H9 (cell line): ENCODE measurements around the gene FLT3. TPM values are rescaled to one million over a fixed set of nuclear protein-coding genes. Genes with fewer than 3 reads are reported as not detected.

Experiments used
- DNase-seq: peaks from one replicate; pipeline ENCODE4 v3.0.0-alpha.2; 2017
- H2AFZ ChIP-seq: one replicate; pipeline ENCODE4 v1.6.1; 2013; ENCODE audit warnings: mild to moderate bottlenecking, low read length, control low read depth, moderate library complexity
- H2AK5ac ChIP-seq: 2 replicates; pipeline ENCODE4 v1.6.1; 2013; ENCODE audit warnings: low read length, control low read depth, mixed read lengths; ENCODE audit not compliant: insufficient read length
- H2BK120ac ChIP-seq: one replicate; pipeline ENCODE4 v1.6.1; 2013; ENCODE audit warnings: low read depth, mild to moderate bottlenecking, low read length, control low read depth, inconsistent platforms; ENCODE audit not compliant: poor library complexity, severe bottlenecking
- H2BK12ac ChIP-seq: 2 replicates; pipeline ENCODE4 v1.6.1; 2013; ENCODE audit warnings: low read length, control low read depth, mixed read lengths, low read depth; ENCODE audit not compliant: insufficient read length
- H2BK15ac ChIP-seq: 2 replicates; pipeline ENCODE4 v1.6.1; 2013; ENCODE audit warnings: low read depth, low read length, control low read depth
- H2BK20ac ChIP-seq: one replicate; pipeline ENCODE4 v1.6.1; 2013; ENCODE audit warnings: low read depth, mild to moderate bottlenecking, low read length, control low read depth, inconsistent platforms; ENCODE audit not compliant: poor library complexity, severe bottlenecking
- H2BK5ac ChIP-seq: 2 replicates; pipeline ENCODE4 v1.6.1; 2013; ENCODE audit warnings: low read length, control low read depth, mixed read lengths; ENCODE audit not compliant: insufficient read length
- H3K14ac ChIP-seq: 2 replicates; pipeline ENCODE4 v1.6.1; 2013; ENCODE audit warnings: low read length, control low read depth; ENCODE audit not compliant: insufficient read depth
- H3K18ac ChIP-seq: 2 replicates; pipeline ENCODE4 v1.6.1; 2013; ENCODE audit warnings: low read depth, mild to moderate bottlenecking, mixed read lengths, low read length, control low read depth; ENCODE audit not compliant: insufficient read length
- H3K23ac ChIP-seq: 2 replicates; pipeline ENCODE4 v1.6.1; 2013; ENCODE audit warnings: low read length, control low read depth, mixed read lengths, low read depth; ENCODE audit not compliant: insufficient read length
- H3K23me2 ChIP-seq: 2 replicates; pipeline ENCODE4 v1.6.1; 2013; ENCODE audit warnings: low read depth, mild to moderate bottlenecking, mixed read lengths, low read length, control low read depth; ENCODE audit not compliant: insufficient read length, poor library complexity, severe bottlenecking
- H3K27ac ChIP-seq: 2 replicates; pipeline ENCODE4 v1.5.1; 2013; ENCODE audit warnings: low read length, control low read depth, mixed read lengths, low read depth; ENCODE audit not compliant: insufficient read length
- H3K27me3 ChIP-seq: 2 replicates; pipeline ENCODE4 v1.6.1; 2013; ENCODE audit warnings: low read length, control low read depth, inconsistent platforms; ENCODE audit not compliant: insufficient read depth
- H3K4ac ChIP-seq: 2 replicates; pipeline ENCODE4 v1.6.1; 2013; ENCODE audit warnings: low read depth, mild to moderate bottlenecking, control low read depth, inconsistent platforms, low read length, moderate library complexity
- H3K4me1 ChIP-seq: 2 replicates; pipeline ENCODE4 v1.6.1; 2013; ENCODE audit warnings: low read length, control low read depth, inconsistent platforms; ENCODE audit not compliant: insufficient read depth
- H3K4me2 ChIP-seq: 2 replicates; pipeline ENCODE4 v1.6.1; 2013; ENCODE audit warnings: low read length, control low read depth, mixed read lengths; ENCODE audit not compliant: insufficient read length, insufficient read depth
- H3K56ac ChIP-seq: 2 replicates; pipeline ENCODE4 v1.6.1; 2013; ENCODE audit warnings: low read depth, mild to moderate bottlenecking, mixed read lengths, low read length, control low read depth; ENCODE audit not compliant: insufficient read length
- H3K79me1 ChIP-seq: 2 replicates; pipeline ENCODE4 v1.6.1; 2013; ENCODE audit warnings: low read depth, mild to moderate bottlenecking, moderate library complexity, low read length, control low read depth, inconsistent platforms; ENCODE audit not compliant: insufficient read depth, poor library complexity, severe bottlenecking
- H3K79me2 ChIP-seq: 2 replicates; pipeline ENCODE4 v1.6.1; 2013; ENCODE audit warnings: low read length, control low read depth, inconsistent platforms; ENCODE audit not compliant: insufficient read depth
- H3K9ac ChIP-seq: 2 replicates; pipeline ENCODE4 v1.6.1; 2013; ENCODE audit warnings: low read length, control low read depth, mixed read lengths; ENCODE audit not compliant: insufficient read length; ENCODE audit errors: extremely low read depth
- H3K9me3 ChIP-seq: one replicate; pipeline ENCODE4 v1.6.1; 2013; ENCODE audit warnings: low read depth, low read length, inconsistent platforms; ENCODE audit not compliant: control insufficient read depth
- H3T11ph ChIP-seq: one replicate; pipeline ENCODE4 v1.6.1; 2013; ENCODE audit warnings: mild to moderate bottlenecking, low read length, control low read depth, inconsistent platforms
- H4K20me1 ChIP-seq: one replicate; pipeline ENCODE4 v1.6.1; 2013; ENCODE audit not compliant: control insufficient read depth, insufficient read length, insufficient read depth
- H4K5ac ChIP-seq: 2 replicates; pipeline ENCODE4 v1.6.1; 2013; ENCODE audit warnings: low read depth, mild to moderate bottlenecking, mixed read lengths, low read length, control low read depth; ENCODE audit not compliant: insufficient read length
- H4K8ac ChIP-seq: replicated peaks from 2 replicates; pipeline ENCODE4 v1.6.1; 2013; ENCODE audit warnings: low read length, control low read depth, mixed read lengths, low read depth; ENCODE audit not compliant: insufficient read length
- H4K91ac ChIP-seq: 2 replicates; pipeline ENCODE4 v1.6.1; 2013; ENCODE audit warnings: low read depth, mild to moderate bottlenecking, moderate library complexity, mixed read lengths, low read length, control low read depth; ENCODE audit not compliant: insufficient read length
- H3K27ac Mint-ChIP-seq, 3 experiments: 2 replicates in 2 of 3; 3 replicates in 1 of 3; pipeline ENCODE4 v1.8.0; 2020 to 2021; ENCODE audit warnings: mixed read lengths in 3 of 3, mild to moderate bottlenecking in 1 of 3, moderate library complexity in 1 of 3
- H3K27me3 Mint-ChIP-seq: 2 replicates; pipeline ENCODE4 v1.8.0; 2021; ENCODE audit warnings: low read depth, mild to moderate bottlenecking, moderate library complexity, mixed read lengths
- H3K36me3 Mint-ChIP-seq, 3 experiments: 2 replicates in 2 of 3; 3 replicates in 1 of 3; pipeline ENCODE4 v1.8.0; 2020 to 2021; ENCODE audit warnings: low read depth in 3 of 3, mixed read lengths in 3 of 3; ENCODE audit not compliant: insufficient read depth in 1 of 3
- H3K4me1 Mint-ChIP-seq, 2 experiments: 2 replicates each; pipeline ENCODE4 v1.8.0; 2020; ENCODE audit warnings: mixed read lengths in 2 of 2
- H3K4me3 Mint-ChIP-seq, 2 experiments: 2 replicates in 1 of 2; 3 replicates in 1 of 2; pipeline ENCODE4 v1.8.0; 2020 to 2021; ENCODE audit warnings: mild to moderate bottlenecking in 2 of 2, mixed read lengths in 2 of 2, moderate library complexity in 1 of 2
- H3K9me3 Mint-ChIP-seq, 2 experiments: 2 replicates in 1 of 2; 3 replicates in 1 of 2; pipeline ENCODE4 v1.8.0; 2020; ENCODE audit warnings: mild to moderate bottlenecking in 2 of 2, mixed read lengths in 2 of 2, moderate library complexity in 1 of 2
- CTCF ChIP-seq: fragments of 200-600 bp; sonication (generic); conservative IDR thresholded peaks from 3 replicates; pipeline ENCODE4 v1.8.0; 2021; ENCODE audit warnings: antibody characterized with exemption, mild to moderate bottlenecking
- WGBS: extraction: QIAGEN DNeasy Blood & Tissue Kit; methylation state at CpG from one replicate; pipeline ENCODE4 v1.1.7; 2013; ENCODE audit warnings: missing lambda C conversion rate, low lambda C conversion rate, mixed read lengths; ENCODE audit not compliant: insufficient read length; ENCODE audit errors: extremely low coverage; 5-methylcytosine and 5-hydroxymethylcytosine counted together
- total RNA-seq: library from RNA; stranded (reverse); gene quantifications from 2 replicates; pipeline ENCODE4 v1.2.1, GENCODE V29; 2021

FLT3 gene
- total RNA-seq, 1 experiment from 2014 or later, result 0.44 TPM

- H3K27me3 ChIP-seq, result peaks cover 98% of the 10 kb centered on the region
- H3K14ac ChIP-seq, result no peak overlapping the region
- peaks cover 7 to 22% of the 10 kb centered on the region in 2 experiments for H3K9me3 Mint-ChIP-seq
- no peak overlapping the region for H3K4me2 ChIP-seq
- no peaks in the 10 kb centered on the region for H3K23me2 ChIP-seq
- H3K36me3 Mint-ChIP-seq, result no peaks in the 10 kb centered on the region
- H3K23ac ChIP-seq, result no peak overlapping the region
- H3K18ac ChIP-seq, result no peak overlapping the region
- no CpG with 5 or more reads among the region's 7 CpGs for WGBS
- no peak overlapping the region for H2AFZ ChIP-seq
- no peaks in the 10 kb centered on the region for H3K79me2 ChIP-seq
- TF ChIP-seq CTCF, result no peak
- peak overlapping the region in 2 of 3 experiments; percentile 23 to 55; a peak in 2 of 7 replicates for H3K27ac Mint-ChIP-seq
- no peak overlapping the region for H3K56ac ChIP-seq
- H3K4me1 ChIP-seq, result peaks cover 9% of the 10 kb centered on the region
- no peaks in the 10 kb centered on the region for H3K9me3 ChIP-seq
- no peak overlapping the region for H3K9ac ChIP-seq
- no peak overlapping the region for H3K27ac ChIP-seq
- no peak overlapping the region for H3K4ac ChIP-seq
- no peak for DNase-seq
- H3K27me3 Mint-ChIP-seq, result peaks cover 100% of the 10 kb centered on the region
- H2BK5ac ChIP-seq, result no peak overlapping the region
- no peaks in the 10 kb centered on the region for H4K20me1 ChIP-seq
- H2BK15ac ChIP-seq, result no peak overlapping the region
- H2BK12ac ChIP-seq, result no peak overlapping the region
- H3T11ph ChIP-seq, result no peak overlapping the region
- H3K79me1 ChIP-seq, result no peaks in the 10 kb centered on the region
- no peak overlapping the region for H3K4me3 Mint-ChIP-seq
- H3K4me1 Mint-ChIP-seq, result peaks cover 26 to 34% of the 10 kb centered on the region in 2 experiments
- no peak overlapping the region for H2BK120ac ChIP-seq
- no peak overlapping the region for H4K5ac ChIP-seq
- H4K8ac ChIP-seq, result no peak overlapping the region
- no peak overlapping the region for H4K91ac ChIP-seq
- H2BK20ac ChIP-seq, result no peak overlapping the region
- no peak overlapping the region for H2AK5ac ChIP-seq
These were observed 126.3 kb downstream of the FLT3 start for GRCh38 chr13:27973961-27974662.
